BE2C (cell line): ENCODE measurements around the gene DCLK1.

Experiments used
- DNase-seq: peaks from one replicate; pipeline ENCODE4 v3.0.0-alpha.2; 2020
- H3K27me3 ChIP-seq: fragments of 250-450 bp; sonication (Bioruptor Pico); 2 replicates; pipeline ENCODE4 v1.5.1; 2020; ENCODE audit warnings: mild to moderate bottlenecking
- H3K36me3 ChIP-seq: fragments of 250-450 bp; sonication (Bioruptor Pico); 2 replicates; pipeline ENCODE4 v1.5.1; 2020; ENCODE audit warnings: mild to moderate bottlenecking
- H3K4me1 ChIP-seq: fragments of 250-450 bp; sonication (Bioruptor Pico); 2 replicates; pipeline ENCODE4 v1.5.1; 2020
- H3K4me3 ChIP-seq: 2 replicates; pipeline ENCODE4 v1.5.1; 2011; ENCODE audit warnings: low read depth, low read length
- H3K9me3 ChIP-seq: fragments of 250-450 bp; sonication (Bioruptor Pico); 2 replicates; pipeline ENCODE4 v1.5.1; 2020
- TF ChIP-seq, protein P1 (sequence below): IDR thresholded peaks from 2 replicates; pipeline ENCODE4 v1.5.1; 2012; ENCODE audit warnings: mild to moderate bottlenecking, low read depth, low read length

DCLK1 gene

DNA sequence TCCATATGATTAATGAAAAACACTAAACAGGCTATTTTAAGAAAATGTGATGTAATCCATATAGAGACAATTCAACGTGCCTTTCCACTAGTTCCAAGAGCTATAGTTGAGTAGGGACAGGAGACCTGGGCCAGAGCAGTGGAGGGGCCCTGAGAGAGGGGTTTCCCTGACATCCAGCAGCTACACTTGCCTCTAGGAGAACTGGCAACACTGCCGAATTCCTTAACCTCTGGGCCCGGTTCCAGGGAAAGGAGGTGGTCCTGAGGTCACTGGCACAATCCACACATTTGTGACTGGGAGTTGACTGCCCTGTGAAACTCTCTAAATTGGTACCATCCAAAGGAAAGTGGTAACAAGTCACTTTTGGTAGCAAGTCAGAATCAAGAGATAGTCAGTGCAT lies 264.4 kb downstream of the DCLK1 start:
- DNase-seq = no peak
- H3K27me3 ChIP-seq = no peaks in the 10 kb centered on the region
- H3K4me3 ChIP-seq = no peak overlapping the region
- no peaks in the 10 kb centered on the region for H3K4me1 ChIP-seq
- TF ChIP-seq, protein P1, sequence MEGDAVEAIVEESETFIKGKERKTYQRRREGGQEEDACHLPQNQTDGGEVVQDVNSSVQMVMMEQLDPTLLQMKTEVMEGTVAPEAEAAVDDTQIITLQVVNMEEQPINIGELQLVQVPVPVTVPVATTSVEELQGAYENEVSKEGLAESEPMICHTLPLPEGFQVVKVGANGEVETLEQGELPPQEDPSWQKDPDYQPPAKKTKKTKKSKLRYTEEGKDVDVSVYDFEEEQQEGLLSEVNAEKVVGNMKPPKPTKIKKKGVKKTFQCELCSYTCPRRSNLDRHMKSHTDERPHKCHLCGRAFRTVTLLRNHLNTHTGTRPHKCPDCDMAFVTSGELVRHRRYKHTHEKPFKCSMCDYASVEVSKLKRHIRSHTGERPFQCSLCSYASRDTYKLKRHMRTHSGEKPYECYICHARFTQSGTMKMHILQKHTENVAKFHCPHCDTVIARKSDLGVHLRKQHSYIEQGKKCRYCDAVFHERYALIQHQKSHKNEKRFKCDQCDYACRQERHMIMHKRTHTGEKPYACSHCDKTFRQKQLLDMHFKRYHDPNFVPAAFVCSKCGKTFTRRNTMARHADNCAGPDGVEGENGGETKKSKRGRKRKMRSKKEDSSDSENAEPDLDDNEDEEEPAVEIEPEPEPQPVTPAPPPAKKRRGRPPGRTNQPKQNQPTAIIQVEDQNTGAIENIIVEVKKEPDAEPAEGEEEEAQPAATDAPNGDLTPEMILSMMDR = no peak
- H3K9me3 ChIP-seq = no peaks in the 10 kb centered on the region
- H3K36me3 ChIP-seq = no peaks in the 10 kb centered on the region

DNA sequence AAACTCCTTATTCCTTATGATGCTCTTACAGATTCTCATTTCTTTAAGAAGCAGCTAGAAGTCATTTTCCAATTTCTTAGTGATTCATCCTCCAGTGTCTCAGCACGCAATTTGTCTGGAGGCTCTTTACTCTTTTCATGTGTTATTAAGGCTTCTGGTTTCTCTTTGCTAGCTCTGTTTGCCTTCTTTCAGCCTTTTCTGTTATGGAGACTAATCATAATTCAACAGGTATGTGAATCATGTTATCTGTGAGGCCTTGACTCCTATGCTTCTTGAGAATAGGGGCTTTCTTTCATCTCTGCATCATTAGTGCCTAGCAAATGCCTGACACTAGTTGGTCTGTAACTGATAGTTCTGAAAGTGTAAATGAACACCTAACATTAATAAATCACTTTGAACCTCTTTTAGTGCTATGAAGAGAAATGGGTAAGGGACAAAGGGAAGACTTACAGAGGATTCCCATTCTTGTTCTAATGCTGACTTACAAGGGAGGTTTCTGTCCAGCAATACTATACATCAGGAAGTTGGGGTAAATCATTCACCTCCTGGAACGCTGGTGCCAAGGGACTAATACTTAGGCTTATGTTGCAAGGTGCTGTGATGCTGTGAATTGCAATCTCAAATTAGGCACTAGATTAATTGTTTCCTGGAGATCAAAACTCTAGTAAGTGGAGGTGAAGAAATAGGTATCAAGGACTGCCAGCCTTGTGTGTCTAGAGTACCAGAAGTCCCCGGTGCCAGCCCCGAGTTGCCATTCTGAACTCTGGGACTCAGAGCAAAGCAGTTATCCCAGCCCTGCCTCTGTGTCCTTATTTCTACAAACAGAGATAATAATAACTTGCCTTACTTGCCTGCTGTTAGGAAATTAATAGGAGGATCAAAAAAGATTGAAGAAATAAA lies 265.6 kb downstream of the DCLK1 start:
- H3K36me3 ChIP-seq = no peaks in the 10 kb centered on the region
- DNase-seq = no peak
- no peaks in the 10 kb centered on the region for H3K9me3 ChIP-seq
- no peaks in the 10 kb centered on the region for H3K4me1 ChIP-seq
- H3K4me3 ChIP-seq = no peak overlapping the region
- TF ChIP-seq, protein P1 = no peak
- H3K27me3 ChIP-seq = no peaks in the 10 kb centered on the region

DNA sequence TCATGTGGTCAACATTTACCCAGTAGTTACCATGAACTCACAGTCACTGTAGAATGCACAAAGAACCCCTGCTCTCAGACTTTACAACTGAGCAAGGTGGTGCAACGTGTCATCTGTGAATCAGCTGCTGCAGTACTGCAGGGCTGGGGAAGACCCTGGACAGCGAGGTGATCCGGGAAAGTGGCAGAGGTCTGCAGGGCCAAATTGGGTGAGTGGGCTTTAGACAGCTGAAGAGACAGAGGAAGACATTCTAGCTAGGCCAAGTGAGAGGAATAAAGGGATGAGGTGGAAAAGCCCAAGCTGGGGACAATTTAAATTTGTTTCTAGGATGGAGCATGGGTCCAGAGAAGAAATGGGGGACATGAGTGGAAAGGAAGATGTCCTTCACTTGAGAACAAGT lies 270.5 kb downstream of the DCLK1 start:
- Histone ChIP-seq H3K4me1 (no peaks in the 10 kb centered on the region), H3K36me3 (no peaks in the 10 kb centered on the region), H3K27me3 (no peaks in the 10 kb centered on the region), H3K4me3 (no peak overlapping the region), H3K9me3 (no peaks in the 10 kb centered on the region)
- DNase-seq = no peak
- TF ChIP-seq, protein P1 = no peak

DNA sequence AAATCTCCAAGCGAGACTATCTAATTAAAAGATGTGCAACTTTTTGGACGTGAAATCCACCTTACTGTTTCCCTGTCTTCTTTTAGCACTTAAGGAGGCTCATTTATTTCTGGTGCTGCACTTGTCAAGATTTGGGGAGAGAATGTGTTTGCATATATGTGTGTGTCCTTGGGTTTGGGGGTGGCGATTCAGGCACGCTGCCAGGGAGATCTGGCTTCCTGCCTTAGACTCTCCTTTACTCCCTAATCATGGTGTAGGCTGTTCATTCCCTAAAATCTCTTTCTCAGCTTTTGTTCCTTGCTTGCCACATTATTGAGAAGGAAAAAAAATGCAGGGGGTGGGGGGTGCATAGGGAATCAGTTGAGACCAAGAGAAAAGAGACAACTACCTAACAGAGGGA lies 271.2 kb downstream of the DCLK1 start:
- no peak for DNase-seq
- Histone ChIP-seq H3K4me1 (no peaks in the 10 kb centered on the region), H3K27me3 (no peaks in the 10 kb centered on the region), H3K9me3 (no peaks in the 10 kb centered on the region), H3K4me3 (no peak overlapping the region), H3K36me3 (no peaks in the 10 kb centered on the region)
- TF ChIP-seq, protein P1 = no peak

DNA sequence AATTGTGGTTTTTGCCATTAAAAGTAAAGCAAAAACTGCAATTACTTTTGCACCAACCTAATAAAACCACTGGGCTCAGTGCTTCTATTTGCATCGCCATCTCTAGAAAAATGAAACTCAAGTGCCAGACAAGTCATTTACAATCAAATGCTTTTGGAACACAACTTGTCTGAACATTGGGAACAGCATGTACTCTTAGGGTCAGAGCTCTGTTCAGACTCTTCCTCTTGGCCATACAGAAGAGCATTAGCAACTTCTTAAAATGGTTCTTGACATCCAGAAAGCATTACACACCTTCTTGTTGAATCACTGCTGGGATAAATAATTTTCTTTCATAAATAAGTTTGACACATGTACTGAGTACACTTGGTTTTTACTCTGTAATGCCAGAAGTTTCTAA lies 272.5 kb downstream of the DCLK1 start:
- no peaks in the 10 kb centered on the region for H3K4me1 ChIP-seq
- no peaks in the 10 kb centered on the region for H3K36me3 ChIP-seq
- TF ChIP-seq, protein P1 = no peak
- no peak for DNase-seq
- H3K9me3 ChIP-seq = no peaks in the 10 kb centered on the region
- H3K27me3 ChIP-seq = no peaks in the 10 kb centered on the region
- H3K4me3 ChIP-seq = no peak overlapping the region

DNA sequence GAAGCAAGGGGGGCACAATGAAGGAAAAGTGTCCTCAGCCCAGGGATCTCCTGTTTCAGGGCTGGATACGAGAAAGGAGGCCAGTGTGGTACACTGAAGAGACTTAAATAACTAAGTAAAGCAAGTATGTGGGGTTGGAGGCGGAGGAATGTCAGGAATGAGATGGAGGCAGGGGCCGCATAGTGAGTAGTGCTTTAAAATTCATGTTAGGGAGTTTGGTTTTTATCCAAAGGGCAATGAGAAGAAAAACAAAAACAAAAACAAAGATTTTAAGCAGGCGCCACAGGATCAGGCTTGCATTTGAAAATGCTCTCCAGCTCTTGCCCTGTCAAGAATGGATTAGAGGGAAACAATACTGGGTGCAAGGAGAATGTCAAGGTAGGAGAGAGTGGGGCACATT lies 273.4 kb downstream of the DCLK1 start:
- Histone ChIP-seq H3K36me3 (no peaks in the 10 kb centered on the region), H3K4me3 (no peak overlapping the region), H3K4me1 (no peaks in the 10 kb centered on the region), H3K9me3 (no peaks in the 10 kb centered on the region), H3K27me3 (no peaks in the 10 kb centered on the region)
- TF ChIP-seq, protein P1 = no peak
- DNase-seq = no peak
